ENCODE results near the gene SLC48A1.
"Not testable (repeated sequence)": the region's sequence is repeated elsewhere in the genome, so short reads cannot be mapped to it uniquely, and the experiment has no call there.

The SLC48A1 gene

DNA sequence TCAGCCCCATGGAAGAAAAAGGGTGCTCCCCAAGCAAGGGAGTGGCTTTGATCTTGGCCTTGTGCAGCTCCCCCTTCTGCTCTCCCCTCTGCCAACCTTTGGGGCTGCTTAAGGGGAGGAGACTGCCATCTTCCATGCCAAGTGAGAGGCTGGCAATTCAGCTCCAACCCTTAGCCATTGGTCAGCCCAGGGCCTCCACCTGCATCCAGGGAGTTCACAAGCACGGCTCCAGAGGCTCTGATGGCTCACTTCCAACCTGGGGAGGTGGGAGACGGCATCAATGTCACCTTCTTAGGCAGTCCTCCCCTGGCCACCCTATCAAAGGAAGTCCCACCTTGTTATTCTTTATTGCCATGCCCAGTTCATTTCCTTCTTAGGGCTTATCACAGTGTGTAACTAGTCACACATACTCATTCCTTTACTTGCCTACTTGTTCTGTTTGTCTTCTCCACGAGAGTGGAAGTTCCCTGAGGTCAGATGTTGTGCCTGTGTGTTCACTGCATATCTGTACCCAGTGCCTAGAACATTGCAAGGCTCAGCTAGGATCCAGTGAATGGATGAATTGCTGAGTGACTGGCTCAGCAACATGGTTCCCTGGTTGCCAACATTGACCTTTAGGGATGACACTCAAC lies 41.6 kb downstream of the SLC48A1 start:
- no peak for DNase-seq

DNA sequence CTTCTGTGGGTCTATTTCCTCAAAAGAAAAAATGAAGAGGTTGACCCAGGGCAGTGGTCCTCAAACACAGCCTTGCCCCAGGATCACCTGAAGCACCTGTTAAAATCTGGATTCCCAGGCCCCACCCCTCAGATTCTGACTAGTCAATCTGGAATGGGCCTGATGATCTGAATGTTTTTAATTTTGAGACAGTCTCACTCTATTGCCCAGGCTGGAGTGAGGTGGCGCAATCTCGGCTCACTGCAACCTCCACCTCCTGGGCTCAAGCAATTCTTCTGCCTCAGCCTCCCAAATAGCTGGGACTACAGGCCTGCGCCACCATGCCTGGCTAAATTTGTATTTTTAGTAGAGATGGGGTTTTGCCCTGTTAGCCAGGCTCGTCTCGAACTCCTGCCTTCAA lies 42.4 kb downstream of the SLC48A1 start:
- not testable (repeated sequence) for DNase-seq

DNA sequence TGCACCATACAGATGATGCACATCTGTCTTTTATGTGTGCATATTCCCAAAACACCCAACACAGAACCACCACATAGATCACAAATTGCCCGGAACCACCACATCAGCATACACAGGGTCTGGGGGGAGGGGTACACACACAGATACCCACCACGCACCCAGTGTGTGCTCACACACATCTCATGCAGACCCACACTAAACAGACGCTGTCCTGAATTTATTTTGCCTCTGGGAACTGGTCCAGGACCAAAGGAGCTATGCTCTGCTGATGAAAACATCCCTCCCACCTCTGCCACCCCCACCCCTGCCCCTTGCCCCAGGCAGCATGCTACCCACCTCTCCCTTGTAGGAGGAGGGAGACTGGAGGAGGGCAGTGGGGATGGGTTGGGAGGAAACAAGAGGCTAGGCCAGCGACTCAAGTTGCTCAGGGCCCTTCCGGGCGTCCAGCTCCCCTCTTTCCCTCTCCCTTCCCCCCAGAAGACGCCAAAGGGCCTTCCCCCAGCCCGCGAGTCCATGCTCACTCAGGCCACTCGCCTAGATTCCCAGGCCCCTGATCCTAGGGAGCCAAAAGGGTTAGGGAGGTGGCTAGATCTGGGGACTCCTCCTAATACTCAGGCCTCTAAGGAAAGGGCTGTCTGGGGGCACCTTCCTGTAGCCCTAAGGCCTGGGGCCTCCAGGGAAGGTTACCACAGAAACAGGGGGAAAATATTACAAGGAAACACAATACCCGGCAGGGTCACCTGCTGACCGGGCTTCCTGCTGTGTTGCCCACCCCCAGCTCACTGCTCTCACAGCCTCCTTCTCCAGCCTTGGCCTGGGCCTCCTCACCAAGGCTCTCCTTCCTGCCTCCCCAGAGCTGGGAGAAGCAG lies 43.6 kb downstream of the SLC48A1 start:
- DNase-seq, result no peak

DNA sequence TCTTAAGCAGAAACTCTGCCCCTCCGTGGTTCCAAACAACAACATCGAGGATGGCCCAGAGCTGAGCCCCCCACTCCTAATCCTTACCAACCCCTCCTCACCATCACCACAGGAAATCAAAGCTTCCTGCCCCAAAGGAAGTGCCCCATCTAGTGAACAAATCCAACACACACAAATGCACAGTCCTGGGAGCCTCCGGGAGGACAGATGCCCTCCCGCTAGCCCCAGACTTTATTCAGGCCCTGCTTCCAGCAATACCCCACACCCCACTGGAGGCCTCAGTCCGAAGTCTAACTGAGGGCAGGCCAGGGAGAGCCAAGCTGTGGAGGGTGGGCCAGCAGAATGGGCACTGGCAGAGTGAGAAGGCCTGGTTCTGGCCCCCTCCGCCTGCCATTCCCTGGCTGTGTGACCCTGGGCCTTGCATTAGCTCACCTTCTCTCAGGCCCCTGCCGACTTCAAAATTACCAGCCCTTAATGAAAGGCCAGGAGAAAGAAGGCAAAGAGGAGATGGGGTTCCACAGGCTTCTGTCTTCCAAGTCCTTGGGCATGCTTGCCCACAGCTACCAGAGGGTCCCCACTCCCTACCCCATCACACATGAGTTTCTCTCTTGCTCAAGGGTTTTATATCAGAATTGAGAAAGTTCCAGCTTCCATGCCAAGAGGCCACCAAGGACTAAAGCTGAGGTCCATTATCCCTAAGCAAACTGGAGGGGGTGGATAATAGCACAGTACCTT lies 44.4 kb downstream of the SLC48A1 start:
- DNase-seq, result no peak

DNA sequence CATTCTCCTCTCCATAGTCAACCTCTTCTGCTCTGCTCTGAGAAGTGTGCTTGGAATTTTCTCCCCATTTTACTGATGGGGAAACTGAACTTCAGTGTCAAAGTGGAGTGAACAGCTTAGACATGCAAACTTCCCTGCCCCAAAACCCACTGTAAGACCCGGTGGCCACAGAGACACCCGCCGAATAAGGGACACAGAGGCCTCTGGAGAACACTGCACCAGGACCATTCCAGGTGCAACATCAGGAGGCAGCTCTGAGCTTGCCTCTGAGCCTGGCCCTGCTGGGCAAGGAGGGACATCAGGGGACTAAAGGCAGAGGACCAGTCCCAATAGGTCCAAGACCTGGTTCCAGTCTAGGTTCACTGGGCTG lies 45.0 kb downstream of the SLC48A1 start:
- no peak for DNase-seq

DNA sequence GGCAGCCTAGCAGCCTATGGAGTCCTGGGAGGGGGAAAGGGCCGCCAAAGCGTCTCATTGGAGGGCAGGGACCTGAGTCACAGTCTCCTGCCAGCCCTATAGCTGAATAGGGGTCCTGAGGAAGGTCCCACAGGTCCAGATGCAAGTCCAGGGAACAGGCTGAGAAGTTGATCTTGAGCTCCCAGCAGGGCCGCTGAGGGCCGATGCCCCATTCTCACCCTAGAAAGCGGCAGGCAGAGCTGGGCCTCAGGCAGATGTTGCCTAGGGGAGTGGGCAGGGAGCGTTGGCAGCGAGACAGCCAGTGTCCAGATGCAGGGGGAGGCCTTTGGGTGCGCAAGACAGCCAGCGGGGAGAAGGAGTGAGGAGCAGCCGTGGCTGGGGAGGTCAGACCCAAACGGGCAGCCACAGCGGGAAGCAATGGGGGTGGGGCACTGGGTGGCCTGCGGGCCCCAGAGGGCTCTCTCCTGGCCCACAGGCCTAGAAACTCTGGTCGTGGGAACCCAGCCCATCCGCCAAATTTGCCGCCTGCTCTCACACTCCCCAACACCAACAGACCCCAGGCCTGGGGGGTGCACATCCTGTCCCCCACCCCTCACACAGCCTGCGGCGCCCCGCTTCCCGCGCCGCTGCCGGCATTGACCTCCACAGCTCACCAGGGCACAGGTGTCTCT lies 45.6 kb downstream of the SLC48A1 start:
- no peak for DNase-seq

GRCh38 chr12:47819138-47819895 lies 46.3 kb downstream of the SLC48A1 start:
- DNase-seq, result no peak

- DNase-seq, result no peak
Measured at GRCh38 chr12:47819896-47820630, 47.0 kb downstream of the SLC48A1 start, which contains the start of gene HDAC7. Gene HDAC7 (minus strand): TSS chr12:47819903. CDS start chr12:47819785, 118 bp downstream.

DNA sequence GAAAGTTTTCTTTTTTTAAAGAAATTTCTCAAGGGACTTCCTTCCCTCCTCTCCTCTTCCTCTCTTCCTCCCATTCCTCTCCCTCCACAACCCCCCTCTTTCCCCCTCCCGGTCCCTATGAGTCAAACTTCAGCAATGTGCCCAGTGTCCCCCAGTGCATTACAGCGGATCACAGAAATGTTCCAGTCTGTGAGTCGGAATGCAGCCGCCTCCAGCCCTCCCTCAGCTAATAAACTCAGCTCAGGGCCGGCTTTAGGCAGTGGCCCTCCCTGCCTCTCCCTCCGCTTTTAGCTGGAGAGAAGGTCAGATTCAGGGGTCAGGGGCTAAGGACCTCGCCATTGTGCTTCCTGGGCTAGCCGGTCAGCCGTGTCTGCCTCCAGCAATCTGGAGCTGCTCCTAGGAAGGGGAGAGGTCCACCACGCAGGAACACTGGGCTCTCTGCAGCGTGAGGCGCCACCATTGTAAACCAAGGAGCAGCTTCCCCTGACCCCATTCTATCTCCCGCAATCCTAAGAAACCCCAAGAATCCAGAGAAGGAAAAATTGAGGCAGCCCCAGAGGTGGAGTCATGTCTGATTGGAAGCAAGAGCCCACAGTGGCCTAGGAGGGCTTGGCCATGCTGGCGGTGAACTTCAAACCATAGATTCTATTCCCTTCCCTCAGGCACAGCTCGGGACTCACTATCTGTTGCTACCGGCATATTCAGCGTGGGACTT lies 47.8 kb downstream of the SLC48A1 start:
- no peak for DNase-seq

DNA sequence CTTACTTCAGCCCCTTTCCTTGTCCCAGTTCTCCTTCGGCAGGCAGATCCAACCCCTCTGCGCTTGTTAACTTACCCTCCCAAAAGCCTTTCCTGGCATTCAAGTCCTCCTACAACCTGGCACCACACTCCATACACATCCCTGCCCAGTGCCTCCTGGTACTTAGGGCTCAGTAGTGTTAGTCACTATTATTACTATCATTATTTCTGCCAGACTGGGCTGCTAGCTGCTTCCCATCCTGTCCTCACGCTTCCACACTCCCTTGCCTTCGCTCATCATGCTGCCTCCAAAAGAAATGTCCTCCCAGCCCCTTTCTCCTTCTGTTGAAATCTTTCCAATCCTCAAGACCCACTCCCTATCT lies 48.3 kb downstream of the SLC48A1 start:
- DNase-seq, result no peak

DNA sequence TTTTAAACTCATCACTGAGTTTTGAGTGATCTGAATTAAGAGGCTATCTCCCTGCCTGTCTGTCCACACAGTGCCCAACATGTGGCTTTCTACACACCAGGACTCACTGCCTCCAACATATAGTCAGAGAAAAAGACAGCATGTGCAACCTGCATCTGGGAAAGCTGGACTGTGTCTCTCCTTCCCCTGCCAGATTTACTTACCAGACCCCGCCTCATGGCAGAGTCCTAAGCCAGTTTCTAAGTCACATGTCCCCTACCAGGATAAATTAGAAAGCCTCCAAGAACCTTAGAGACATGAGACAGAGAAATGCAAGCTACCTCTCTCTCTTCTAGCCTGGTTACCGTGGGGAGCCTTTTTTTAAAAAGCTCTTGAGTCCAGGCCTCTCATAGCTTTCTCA lies 49.4 kb downstream of the SLC48A1 start:
- DNase-seq, result no peak

- DNase-seq, result no peak
Measured at GRCh38 chr12:47822863-47823262, 49.8 kb downstream of the SLC48A1 start.

GRCh38 chr12:47823422-47824086 lies 50.5 kb downstream of the SLC48A1 start:
- no peak for DNase-seq

DNA sequence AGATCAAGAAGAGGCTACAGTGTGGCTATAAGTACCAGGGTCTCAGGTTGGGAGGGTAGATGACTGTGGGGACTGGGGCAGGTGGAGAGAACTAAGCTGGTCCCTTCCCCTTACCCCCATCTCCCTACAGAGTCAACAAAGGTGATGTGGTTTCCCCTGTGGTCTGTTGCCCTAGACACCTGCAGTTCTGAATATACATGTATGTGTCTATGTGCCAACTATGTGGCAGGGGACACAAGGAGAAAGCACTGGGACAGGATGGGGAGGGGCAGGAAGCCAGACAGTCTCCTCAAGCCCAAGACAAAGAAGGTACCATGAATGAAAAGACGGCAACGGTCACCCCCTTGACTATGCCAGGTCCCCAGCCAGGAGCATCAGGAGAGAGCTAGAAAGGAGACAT lies 51.2 kb downstream of the SLC48A1 start:
- no peak for DNase-seq

DNA sequence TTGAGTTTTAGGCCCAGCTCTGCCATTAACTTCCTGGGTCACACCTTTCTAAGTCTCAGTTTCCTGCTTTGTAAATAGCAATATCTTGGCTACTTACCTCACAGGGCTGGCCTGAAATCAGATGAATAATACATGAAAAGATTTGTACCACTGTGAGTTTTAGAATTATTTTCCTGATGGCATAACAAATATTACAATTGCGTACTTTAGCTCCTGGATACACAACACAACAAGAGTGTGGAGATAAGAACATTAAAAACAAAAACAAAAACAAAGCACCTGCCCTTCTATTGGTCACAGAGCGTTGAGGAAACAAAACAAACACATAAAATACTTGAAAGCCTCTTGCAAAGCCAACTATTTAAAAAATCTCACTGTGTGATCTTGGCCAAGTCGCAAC lies 51.6 kb downstream of the SLC48A1 start:
- DNase-seq, result no peak

DNA sequence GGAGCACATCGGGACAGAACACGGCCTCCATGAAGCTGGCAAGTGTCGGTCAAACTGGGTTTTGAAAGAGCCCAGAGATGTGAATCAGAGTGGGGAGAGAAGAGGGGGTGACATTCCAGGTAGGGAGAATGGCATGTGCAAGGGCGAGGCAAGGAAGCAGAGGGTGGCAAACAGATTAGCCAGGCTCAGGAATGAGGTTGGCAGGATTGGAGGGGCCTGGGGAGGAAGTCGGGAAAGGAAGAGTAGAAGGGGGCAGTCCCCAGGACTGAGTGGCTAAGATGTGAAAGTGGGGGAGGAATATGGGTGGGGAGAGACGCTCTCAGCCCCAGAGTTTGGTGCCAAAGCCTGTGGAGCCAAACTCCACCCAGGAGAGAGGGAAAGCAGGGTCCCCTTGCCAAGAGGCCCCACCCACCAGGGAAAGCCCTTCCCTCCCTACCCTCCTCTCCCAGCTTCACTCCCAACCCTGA lies 52.2 kb downstream of the SLC48A1 start:
- no peak for DNase-seq

GRCh38 chr12:47828008-47828975 lies 55.3 kb downstream of the SLC48A1 start:
- DNase-seq, result no peak

- no peak for DNase-seq
Measured at GRCh38 chr12:47828976-47829482, 56.0 kb downstream of the SLC48A1 start.

DNA sequence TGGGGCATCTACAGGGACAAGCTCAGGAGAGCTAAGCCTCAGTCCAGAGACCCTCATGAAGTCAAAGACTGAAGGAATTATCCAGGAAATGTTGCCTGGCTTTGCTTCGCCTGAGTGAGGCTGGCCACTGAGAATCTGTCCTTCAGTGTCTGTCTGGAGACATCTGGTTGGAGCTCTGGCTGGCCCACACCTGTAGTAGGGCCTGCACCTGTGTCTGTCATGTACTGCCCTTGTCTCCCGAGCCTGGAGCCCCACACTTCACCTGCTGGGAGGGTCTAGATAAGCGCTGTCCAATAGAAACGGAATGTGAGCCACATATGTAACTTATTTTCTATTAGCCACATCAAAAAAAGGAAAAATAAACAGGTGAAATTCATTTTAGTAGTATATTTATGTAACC lies 56.5 kb downstream of the SLC48A1 start:
- no peak for DNase-seq

Data from cortex of kidney (tissue), 1 donor.